DMS 273 treated with DMSO at 0.1 percent for 48 hours (cell line): ENCODE measurements around the gene THSD7A.
A peak's percentile ranks its signal among the peaks of the same experiment; 100 is the strongest.

Source experiments
- DNase-seq: peaks from one replicate; lab custom pipeline; 2025; lab: John Stamatoyannopoulos, UW

The THSD7A gene

DNA sequence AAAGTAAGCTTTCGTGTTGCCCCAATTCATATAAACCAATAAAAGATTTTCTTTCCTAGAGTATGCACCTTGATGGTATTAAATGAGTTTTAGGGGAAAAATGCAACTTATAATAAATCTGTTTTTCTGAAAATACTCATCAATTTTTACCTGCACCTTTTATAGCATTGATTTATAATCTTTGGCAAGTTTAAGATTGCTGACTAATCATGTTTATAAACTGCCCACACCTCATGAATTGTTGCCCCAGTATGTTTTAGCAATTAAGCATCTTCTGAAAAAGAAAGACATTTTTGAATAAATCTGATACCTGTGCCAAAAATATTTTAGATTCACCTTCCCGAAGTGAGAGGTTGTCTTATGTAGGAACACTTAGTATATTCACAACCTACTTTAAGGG lies 420.0 kb downstream of the THSD7A start:
- DNase-seq: no peak

DNA sequence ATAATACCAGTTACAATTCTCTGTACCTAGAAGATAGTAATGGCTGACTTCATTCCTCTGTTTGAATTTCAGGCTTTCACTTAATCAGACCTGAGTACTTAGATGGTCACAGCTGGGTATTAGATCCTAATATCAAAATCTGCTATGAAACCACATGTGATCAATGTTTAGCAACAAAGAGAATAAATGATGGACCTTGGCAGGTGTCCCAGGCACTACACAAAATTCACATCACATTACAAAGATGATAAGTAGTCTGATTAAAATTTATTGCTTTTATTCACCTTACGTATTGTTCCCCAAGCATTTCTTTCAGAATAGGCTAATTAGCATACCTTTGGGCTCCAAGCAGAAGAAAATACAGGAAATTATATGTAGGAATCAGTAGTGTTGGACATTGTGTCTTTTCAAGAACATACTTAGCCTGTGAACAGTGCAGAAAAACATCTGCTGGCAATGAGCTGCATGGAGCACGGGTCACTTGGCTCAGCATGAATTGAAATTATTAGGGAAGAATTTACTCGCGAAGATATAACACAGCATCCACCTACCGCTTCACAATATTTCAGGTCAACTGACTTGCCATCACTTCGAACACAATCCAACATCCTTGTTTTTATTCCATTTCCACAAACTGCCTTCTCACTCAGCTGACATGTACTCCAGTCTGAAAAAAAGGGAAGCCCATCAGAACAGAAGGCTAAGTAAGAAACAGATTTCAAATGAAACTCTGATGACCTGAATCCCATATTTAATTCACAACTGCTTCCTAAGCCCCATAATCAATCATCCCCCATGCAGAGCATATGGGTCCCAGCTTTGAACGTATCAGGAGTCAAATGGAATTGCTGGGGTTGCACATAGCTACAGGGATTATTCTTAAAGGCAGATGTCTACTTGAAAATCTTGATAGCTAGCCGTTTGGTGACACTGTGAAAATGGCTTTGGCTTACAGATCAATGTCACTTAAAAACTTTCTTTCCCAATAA lies 421.0 kb downstream of the THSD7A start:
- DNase-seq: no peak

DNA sequence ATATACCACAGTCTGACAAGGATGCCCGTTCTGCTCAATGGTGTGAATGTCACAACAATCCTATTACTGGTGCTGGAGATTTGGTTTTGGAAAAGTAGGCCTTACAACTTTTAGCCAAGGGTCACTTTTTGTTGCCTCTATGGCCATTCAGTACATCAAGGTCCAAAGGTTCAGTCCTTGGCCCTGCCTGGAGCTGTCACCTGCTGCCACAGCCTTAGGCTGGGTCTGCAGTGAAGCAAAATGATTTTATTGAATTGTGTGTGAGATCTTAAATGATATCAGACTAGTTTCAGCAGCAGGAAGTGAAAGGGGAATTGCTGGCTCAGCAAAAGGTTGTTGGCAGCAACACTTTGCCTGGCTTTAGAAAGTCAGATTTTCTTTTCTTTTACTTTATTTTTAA lies 427.6 kb downstream of the THSD7A start:
- DNase-seq: no peak

DNA sequence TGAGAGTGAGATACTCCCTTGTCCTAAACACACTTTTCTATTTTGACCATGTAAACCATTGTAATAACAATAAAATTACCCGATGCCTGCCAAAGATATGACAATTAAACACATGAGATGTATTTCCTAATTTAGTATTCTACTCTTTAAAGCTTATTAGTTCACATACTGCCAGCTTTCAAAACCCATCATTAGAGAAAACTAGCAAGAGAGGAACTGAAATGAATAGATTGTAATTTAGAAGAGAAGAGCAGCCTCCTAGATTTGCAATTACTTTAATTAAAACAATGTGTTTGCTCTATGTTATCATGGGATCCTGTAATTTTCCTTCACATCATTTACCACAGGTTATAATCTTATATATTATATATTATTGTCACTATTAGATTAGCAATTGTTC lies 428.2 kb downstream of the THSD7A start:
- DNase-seq: no peak

DNA sequence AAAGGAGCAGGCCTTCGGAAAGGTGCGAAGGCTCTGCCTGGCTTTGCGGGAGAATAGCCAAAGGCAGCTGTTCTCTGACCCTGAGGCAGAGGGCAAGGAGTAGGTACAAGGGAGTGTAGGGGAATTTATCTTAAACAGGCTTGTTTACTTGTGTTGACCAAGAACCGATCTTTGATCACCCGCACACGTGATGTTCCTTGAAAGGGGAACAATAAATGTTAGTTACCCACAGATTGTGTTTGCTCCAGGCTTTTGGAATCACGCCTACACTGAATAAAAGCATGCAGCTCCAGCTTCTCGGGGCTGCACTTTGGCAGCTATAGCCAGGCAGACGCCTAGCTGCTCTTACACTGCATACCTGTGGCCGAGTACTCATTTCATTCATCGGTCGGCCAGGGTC lies 437.6 kb downstream of the THSD7A start:
- DNase-seq: no peak

DNA sequence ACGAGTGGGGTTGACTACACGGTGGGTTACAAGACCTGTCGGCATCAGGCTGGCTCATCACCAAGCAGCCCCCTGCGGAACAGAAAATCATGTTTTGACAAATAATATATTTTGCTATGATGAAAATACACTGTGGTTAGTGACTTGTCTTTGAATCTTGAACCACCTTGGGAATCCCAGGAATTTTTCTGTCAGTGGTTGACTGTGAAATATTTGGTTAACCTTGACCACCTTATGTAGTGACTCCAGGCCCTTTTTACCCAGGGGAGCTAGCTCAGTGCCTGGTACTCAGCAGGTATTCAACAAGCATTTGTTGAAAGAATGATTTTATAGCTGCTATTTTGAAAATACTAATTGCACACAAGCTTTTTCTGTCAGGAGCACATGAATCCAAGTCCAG lies 452.4 kb downstream of the THSD7A start:
- DNase-seq: no peak

DNA sequence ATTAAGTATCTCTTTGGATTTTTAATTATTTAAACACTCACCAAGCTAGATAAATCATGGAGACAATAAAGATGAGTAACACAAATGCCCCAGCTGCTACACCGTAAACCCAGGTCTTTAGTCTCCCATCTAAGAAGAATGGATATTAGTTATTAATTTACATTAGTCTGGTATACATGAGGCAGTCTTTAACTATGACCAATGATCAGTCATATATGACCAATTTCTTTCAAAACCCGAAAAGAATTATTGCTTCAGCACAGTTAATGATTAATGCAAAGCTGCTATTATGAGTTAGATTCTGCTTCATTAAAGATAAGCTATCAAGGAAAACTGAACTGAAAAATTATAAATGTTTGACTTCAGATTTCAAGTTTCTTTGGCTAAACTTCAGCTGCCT lies 455.5 kb downstream of the THSD7A start:
- no peak for DNase-seq

DNA sequence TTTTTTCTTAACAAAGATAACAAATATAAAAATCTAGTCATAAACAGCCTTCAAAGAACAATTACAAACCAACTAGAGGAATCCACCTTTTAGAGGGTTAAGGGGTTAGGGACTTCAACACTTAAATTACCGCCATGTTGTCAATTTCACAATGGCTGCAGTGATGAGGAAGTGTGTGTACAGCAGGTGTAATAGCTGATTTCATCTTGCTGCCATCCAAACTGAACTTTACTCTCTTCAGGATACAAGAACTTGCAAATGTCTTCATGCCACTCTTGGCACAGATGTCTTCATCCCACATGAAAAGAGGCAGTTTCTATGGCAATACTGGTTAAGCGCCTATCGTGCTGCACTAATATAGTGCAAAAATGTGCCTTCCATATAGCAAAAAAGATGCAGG lies 457.4 kb downstream of the THSD7A start:
- DNase-seq: no peak

DNA sequence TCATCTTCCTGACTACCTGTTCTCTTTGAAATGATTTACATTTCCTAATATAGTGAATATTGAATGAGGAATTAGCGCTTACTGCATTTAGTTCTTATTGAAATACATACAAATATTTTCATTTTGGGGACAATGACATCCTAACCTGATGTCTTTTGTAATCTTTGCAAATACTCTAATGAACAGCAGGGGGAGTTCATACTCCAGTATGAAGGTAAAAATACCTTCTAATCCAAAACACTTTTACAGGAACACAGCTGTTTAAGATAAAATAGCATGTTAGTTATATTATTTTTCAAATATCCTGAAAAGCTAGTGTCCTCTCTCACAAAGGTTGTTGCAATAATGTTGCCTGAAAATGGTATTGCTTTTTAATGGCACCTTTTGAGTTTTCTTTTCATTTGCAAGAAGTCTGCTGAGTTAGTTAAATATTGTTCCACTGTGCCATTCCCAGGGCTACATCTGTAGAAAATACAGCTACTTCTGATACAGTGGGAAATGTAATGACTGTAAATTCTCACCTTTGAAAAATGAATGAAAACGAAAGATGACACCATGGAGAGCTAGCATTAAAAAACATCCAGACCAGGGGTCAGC lies 458.4 kb downstream of the THSD7A start:
- no peak for DNase-seq

DNA sequence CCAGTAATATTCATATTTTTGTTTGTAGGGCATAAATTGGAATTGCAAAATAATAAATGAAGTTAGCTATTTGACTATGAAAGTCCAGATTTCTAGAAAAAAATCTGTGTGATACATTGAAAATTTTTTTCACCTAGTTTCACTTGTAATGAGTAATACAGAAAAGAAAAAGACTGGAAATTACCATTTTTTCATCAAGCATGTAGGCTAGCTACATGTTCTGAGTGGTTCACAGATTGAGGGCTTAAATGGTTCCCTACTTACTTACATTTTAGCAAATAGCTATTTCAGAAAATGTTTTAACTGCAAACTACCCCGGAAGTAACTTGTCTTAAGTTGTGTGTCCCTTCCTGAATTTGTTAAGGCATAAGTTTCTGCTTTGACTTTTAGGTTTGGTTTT lies 462.3 kb downstream of the THSD7A start:
- DNase-seq: no peak

DNA sequence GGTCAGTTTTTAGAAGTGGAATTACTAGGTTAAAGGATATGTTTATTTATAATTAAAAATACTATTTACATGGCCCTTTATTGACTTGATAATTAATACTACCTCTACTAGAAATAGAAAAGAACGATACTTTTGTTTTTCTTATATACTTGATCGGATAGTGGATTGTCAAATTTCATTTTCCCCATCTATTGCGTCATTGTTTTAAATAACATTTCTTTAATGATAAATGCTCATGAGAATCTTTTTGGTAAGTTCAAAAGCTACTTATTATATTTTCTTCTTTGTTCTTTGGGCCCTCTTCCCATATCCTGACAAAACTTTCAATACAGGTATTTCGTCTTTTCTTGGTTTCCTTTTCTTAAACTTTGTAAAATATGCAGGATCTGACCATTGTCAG lies 465.9 kb downstream of the THSD7A start:
- no peak for DNase-seq

DNA sequence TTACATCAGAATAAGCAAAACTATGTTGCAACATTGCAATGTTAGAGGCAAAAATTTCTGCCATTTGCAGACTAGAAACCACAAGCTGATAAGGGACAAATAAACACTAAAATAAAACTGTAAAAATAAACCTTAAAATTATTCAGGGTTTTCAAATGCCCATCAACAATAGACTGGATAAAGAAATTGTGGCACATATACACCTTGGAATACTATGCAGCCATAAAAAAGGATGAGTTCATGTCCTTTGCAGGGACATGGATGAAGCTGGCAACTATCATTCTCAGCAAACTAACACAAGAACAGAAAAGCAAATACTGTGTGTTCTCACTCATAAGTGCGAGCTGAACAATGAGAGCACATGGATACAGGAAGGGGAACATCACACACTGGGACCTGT lies 473.4 kb downstream of the THSD7A start:
- no peak for DNase-seq

DNA sequence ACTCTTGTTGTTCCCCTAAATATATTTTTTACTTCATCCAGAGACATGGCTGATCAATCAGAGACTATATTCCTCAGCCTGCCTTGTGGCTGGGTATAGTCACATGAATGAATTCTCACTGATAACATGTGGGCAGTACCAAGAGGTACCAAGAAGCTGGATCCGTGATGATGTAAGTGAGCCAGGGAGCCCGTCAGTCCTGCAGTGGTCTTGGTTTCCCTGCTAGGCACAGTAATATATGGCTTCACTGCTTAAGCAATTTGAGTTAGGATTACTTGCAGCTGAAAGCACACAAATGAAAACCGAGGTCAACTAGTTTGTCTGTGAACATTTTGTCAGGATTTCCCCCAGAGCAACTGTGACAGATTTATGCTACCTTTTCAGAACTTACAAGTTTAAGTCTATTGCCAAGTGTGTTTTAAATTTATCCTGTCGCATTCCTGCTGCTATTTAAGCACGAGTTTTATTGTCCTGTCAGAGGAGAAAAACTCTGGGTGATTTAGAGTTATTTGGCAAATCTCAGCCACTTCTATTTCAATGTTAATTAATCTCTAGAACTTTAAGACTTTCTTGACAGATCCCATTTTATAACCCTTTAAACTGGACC lies 476.5 kb downstream of the THSD7A start:
- DNase-seq: no peak

DNA sequence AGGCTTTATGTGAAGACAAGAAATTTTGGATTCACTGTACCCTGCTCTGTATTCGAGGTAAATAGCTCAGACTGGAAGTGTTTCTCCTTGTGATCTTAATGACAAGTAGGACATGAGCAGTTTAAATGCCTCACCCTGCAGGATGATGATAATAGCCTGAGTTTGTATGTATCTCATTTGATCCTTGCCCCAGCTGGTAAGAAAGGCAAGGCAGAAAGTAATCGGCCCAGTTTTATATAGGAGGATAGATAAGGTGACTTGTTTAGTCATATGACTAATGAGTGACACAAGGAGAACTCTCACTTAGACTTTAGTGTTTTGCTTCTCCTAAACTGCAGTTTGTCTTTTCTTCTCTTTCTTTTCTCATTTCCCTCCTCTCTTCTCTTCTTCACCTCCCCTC lies 485.7 kb downstream of the THSD7A start:
- no peak for DNase-seq

DNA sequence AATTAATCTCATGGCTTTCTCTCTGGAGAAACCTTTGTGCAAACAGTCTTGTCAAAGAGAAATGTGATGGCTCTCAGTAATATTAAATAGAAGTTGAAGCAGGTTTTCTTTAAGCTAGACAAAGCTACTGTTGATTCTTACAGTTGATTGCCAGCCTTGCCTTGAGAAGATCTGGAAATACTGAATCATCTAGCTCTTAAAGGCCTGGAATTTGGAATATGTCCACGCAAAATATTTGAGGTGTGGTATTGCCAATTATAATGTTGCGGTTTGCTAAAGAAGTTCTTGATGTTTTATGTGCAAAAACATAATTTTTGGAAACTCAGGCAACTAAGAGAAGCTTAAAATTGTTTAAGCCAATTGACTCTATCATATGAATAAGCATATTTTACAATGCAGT lies 486.4 kb downstream of the THSD7A start:
- DNase-seq: no peak

DNA sequence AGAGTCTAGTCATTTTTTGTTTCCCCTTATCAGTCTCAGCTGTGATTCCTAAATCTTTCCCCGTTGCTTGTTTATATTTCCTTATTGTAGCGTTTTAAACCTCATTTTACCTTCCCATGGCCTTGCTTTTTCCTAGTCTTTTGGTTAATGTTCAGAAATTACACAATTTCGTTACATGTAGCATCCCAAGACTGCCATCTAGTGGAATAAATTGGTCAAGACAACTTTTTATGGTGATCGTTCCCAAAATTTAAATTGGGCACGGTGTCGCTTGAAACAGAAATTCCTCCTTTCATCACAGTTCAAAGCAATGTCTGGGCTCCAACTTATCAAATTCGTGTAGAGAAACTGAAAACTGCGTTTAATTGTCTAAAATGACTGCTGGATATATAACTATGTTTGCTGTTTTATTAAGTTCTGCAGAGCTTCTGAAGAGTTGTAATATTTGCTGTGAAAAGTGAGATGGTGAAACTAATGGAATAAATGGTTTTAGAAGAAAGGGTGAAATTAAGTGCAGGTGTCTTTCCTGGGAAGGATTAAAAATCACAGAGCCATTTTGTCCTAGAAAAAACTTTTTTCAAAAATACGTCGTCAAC lies 488.1 kb downstream of the THSD7A start:
- DNase-seq: peak; percentile 13

DNA sequence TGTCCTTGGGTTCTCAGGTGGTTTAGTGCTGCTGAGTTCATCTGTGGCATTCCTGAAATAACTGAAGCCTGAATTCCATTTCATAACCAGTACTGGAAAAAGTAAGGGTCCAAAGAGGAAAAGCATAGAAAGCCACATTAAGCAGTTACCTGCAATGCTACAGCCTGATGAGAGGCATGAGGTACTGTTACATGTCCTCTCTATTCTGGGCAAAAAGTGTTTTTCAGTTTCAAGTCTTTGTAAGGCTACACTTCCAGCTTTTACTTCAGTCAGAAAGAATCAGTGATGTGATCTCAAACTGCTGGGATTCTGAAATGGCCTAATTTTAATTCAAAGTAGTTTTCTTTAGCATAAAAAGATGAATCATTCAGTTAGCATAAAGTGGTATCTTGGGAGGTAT lies 488.9 kb downstream of the THSD7A start:
- DNase-seq: no peak

DNA sequence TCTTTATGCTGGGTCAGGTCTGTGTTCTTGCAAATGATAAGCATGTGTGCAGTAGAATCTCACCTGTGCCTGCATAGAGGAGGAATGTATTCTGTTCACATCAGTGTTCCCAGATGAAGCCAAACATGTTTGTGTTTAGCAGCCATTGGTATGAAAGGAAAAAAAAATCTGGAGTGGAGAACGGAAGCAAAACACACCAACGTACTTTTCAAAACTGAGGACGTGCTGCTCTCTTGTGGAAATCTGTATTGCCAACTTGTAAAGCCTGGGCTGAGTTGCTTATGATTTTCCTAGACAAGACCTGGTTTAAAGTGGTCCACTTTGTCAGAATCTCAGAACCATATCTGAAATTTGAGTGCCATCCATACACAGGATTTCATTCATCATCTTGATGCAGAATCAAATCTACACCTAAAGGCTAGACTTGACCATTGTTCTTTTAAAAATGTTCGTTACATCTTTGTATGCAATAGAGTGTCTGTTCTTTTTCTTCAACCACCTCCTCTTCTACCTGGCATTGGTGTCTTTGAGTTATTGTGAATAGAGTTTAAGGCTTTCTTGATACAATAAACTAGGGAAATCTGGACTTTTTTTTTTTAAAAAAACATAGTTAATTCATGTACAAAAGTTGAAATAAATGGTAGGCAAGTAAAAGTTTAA lies 490.6 kb downstream of the THSD7A start:
- DNase-seq: peak; percentile 70

DNA sequence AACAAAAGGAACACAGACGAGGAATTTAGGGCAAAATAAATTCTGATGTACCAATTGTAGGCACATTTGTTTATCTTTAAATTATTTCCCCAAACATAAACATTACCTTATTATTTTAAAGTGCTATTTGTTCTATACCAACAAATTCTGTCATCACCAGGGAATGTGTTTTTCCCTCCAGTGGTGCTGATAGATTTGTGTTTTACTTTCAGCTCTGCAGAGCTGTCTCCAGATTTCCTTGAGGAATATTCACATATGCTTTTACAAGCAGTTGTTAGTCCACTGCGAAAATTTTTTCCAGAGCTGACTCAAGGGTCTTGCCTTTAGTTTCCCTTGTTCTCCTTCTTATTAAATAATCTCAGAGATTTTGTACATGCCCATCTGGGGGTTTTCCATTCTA lies 495.6 kb downstream of the THSD7A start:
- no peak for DNase-seq

DNA sequence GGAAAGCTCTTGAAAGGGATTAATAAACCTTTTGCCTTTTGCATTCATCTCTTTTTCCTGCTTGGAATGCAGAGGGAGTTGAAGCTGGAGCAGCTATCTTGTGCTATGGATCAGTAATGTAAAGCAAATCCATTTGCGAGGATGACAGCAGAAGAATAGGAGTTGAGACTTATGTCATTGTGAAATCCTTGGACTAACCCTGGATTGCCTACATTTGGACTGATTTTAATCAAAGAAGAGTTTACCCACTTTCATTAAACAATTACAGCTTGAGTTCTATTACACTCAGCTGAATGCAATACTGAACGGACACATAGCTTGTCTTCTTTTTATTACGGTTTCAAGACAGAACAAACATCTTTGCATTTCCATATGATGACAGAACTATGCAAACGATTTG lies 496.1 kb downstream of the THSD7A start:
- no peak for DNase-seq

DNA sequence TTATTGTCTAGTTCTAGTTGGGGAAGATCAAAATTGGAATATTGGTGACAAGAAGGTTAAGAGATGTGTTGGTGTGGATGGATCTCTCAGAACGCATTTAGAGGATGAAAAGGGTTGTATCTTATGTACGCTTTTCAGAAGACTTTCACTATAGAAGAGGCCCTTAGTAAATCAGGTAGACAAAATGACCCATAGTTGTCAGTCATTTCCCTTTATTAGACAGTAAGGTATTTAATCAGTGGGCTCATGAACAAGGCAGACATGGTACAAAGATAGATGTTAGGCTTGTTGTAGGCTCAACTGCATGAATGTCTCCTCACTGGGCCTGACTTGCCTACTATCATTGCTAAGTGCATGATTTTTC lies 499.2 kb downstream of the THSD7A start:
- DNase-seq: no peak

DNA sequence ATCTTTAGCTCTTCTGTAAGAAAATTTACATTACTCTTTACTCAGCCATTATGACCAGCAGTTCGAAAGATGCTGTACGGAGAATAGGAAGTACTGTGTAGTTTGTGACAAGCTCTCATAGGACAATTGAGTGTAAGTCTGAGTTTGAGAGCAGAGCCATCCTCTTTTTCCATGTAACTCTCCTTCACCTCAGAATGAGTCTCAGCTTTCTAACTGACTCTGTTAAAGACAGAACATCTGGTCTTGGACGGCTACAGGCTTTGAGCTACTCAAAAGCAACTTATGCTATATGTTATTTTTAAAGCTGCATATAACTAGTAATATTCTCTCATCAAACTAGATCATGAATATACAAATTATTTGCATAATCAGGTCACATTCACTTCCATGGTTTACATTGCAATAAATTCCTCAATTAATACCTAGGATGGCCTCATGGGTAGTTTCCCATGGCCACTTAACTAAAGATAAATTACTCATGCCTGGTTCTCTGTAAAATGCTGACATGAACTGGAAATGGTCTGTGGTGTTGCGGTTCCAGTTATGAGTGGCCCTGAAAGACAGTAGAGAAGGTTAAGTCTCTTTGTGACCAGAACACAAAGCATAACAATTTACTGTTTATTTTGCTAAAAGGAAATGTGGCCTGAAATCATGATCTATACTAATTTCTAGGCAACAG lies 499.7 kb downstream of the THSD7A start:
- no peak for DNase-seq
